Fibroblast of skin of left quadriceps (primary cell): ENCODE data around the gene RRP1B.
"Not testable (repeated sequence)": the region's sequence is repeated elsewhere in the genome, so short reads cannot be mapped to it uniquely, and the experiment has no call there.

Experiments used
- DNase-seq, 2 experiments: peaks; one replicate each; pipeline ENCODE4 v3.0.0-alpha.2; 2013; ENCODE audit warnings: low read depth in 2 of 2

Gene RRP1B

GRCh38 chr21:43659136-43660000 lies at the start of gene RRP1B, which contains the start of gene HSF2BP:
TSS of gene RRP1B (plus strand) at chr21:43659560. CDS start at chr21:43659665, 105 bp downstream.
TSS of gene HSF2BP (minus strand) at chr21:43659488. CDS start at chr21:43658096, 1,392 bp downstream.
- peak; percentile 64 to 66 for DNase-seq

- no peak for DNase-seq
These were observed 47.6 kb upstream of the RRP1B start for GRCh38 chr21:43611598-43612369.

- peak in 1 of 2 experiments; percentile 39 for DNase-seq
These were observed 45.4 kb upstream of the RRP1B start for GRCh38 chr21:43613755-43614638.

GRCh38 chr21:43614839-43615238 lies 44.5 kb upstream of the RRP1B start:
- no peak for DNase-seq

DNA sequence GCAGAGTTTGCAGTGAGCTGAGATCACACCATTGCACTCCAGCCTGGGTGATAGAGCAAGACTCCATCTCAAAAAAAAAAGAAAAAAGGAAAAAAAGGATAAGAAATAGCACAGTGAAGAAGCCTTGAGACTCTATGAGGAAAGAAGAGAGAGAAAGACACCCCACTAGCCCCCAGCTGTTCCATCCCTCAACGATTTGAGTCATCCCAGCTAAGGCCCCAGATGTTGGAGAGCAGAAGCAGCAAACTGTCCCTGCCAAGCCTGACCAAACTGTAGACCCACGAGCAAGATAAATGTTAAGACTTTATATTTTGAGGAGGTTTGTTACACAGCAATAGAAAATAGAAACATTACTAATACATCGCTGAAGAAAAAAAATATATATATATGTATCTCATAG lies 42.5 kb upstream of the RRP1B start:
- DNase-seq = not testable (repeated sequence)

GRCh38 chr21:43618940-43619339 lies 40.4 kb upstream of the RRP1B start:
- DNase-seq = no peak

- no peak for DNase-seq
These were observed 40.0 kb upstream of the RRP1B start for GRCh38 chr21:43619344-43619743.

DNA sequence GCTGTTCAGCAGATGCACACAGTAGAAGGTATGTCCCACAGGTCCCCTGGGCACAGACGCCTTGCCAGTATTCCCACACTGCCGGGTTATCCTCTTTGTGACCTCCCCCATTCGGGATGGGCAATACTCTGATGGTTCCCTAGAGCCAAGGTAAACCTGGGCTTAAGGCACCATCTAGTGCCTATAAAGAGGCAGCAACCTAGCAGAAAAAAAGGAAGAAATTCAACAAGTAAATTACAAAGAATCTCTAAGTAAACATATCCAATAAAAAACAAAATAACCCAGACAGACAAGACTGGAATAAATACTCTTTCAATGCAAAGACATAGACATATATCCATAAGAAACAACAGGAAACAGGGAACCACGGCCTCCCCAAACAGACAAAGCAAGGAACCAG lies 39.5 kb upstream of the RRP1B start:
- no peak for DNase-seq

DNA sequence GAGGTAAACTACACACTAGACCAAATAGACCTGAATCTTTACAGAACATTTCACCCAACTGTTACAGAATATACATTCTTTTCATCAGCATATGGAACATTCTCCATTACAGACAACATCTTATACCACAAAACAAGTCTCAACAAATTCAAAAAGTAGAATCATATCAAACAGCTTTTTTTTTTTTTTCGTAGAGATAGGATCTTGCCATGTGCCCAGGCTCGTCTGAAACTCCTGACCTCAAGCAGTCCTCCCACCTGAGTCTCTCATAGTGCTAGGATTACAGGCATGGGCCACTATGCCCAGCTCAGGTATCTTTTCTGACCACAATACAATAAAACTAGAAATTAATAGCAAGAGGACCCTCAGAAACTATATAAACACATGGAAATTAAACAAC lies 36.6 kb upstream of the RRP1B start:
- DNase-seq = no peak

DNA sequence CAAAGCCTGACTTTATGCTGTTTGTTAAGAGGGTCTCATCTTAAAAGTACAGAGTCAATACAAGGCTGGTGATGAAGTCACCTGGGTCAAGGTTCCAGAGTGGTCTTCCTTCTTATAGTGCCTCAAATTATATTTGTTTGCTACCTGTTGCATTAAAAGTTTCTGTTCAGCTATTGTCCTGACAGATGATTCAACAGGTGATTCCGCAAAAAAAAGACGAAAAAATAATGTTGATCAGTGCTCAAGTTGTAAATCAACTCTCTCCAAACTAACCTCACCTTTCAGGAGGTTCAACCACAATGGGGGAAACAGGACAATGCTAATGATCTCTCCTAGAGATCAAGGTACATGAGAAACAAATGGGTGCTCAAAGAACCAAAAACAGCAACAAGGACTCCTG lies 35.8 kb upstream of the RRP1B start:
- DNase-seq = no peak

DNA sequence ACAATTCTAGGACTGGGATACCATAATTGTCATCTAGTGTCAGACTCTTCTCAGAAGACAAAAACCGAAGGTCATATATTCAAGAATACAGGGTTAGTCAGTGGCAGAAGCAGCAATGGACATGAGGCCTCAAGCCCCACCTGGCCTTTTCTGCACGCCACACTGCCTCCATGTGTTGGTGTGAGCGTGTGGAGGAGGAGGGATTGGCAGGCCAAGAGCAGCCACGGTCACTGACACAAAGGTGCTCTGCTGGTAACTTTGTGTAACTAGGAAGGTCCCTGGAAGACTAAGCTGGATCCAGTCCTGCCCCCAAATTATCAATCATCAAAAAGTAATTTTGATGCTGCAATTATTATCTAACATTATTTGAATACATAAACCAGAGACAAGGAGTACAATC lies 35.0 kb upstream of the RRP1B start:
- DNase-seq = no peak

GRCh38 chr21:43626390-43626789 lies 33.0 kb upstream of the RRP1B start:
- DNase-seq = no peak

GRCh38 chr21:43627527-43627926 lies 31.8 kb upstream of the RRP1B start:
- no peak for DNase-seq

DNA sequence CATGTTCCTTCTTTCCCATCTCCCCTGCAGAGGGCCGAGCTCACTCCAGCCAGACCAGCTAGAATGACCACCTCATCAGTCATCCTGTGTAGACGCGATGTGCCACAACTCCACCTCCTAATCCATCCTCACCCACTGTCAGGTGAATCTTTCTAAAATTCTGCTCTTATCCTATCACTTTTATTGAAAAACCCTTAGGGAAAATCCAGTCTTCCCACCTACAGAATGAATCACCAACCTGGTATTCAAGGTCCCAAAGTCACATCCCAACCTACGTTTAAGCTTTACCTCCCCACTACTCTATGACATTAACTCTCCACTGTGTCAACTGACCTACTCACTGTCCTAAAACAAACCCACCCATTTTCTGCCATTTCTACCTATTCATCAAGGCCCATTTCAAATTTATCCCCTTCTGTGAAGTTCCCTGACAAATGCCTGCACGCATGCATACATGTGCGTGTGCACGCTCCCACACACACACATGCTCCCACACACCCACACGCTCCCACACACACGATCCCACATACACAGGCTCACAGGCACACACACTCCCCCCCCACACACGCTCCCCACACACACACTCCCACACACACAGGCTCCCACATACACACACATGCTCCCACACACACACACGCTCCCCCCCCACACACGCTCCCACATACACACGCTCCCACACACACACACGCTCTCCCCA lies 27.8 kb upstream of the RRP1B start:
- DNase-seq = no peak

- DNase-seq = no peak
These were observed 26.9 kb upstream of the RRP1B start for GRCh38 chr21:43632373-43632905.

DNA sequence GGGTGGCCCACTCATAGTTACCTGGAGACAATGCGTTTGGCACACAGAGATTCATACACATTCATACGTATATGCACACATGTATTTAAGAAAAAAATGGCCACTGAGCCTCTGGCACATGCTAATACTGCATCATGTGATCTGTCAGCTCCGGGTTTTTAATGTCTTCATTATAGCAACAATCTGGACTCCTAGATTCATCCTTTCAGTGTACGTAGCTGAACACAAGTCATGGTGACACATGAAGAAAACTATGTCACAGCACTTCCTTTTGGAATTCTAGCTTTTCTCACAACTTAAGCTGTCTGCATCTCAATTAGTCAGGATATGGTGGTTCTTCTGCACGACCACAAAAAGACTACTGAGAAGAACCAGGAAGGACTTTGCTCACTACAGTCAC lies 24.7 kb upstream of the RRP1B start:
- no peak for DNase-seq

DNA sequence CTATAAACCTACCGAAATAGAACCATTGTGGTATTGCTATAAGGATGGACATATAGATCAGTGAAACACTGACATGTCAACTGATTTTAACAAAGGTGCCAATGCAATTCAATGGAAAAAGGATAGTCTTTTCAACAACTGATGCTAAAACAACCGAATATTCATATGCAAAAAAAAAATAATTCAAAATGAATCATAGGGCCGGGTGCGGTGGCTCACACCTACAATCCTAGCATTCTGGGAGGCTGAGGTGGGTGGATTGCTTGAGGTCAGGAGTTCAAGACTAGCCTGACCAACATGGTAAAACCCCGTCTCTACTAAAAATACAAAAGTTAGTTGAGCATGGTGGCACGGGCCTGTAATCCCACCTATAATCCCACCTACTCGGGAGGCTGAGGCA lies 23.9 kb upstream of the RRP1B start:
- DNase-seq = no peak

- no peak for DNase-seq
These were observed 21.7 kb upstream of the RRP1B start for GRCh38 chr21:43637530-43638158.

GRCh38 chr21:43639470-43640353 lies 19.6 kb upstream of the RRP1B start:
- DNase-seq = peak; percentile 73 to 77
